Esophagus squamous epithelium (tissue), 4 donors: ENCODE data around the gene FOXRED2.
A peak's percentile ranks its signal among the peaks of the same experiment; 100 is the strongest.

Source experiments
- POLR2A ChIP-seq, 4 donors: fragments of 450-650 bp; IDR thresholded peaks; one replicate each; pipeline ENCODE4 v1.6.1; 2017; ENCODE audit warnings: antibody characterized with exemption in 4 of 4, mild to moderate bottlenecking in 4 of 4, moderate library complexity in 3 of 4
- TF ChIP-seq, protein P1 (sequence below), 6 experiments: fragments of 450-650 bp in 4 of 6; fragments of 200-600 bp in 2 of 6; sonication (generic) in 2 of 6; IDR thresholded peaks; one replicate each; pipeline ENCODE4 v1.5.1; 2016 to 2019; ENCODE audit warnings: antibody characterized with exemption in 6 of 6, mild to moderate bottlenecking in 4 of 6, moderate library complexity in 4 of 6

DNA sequence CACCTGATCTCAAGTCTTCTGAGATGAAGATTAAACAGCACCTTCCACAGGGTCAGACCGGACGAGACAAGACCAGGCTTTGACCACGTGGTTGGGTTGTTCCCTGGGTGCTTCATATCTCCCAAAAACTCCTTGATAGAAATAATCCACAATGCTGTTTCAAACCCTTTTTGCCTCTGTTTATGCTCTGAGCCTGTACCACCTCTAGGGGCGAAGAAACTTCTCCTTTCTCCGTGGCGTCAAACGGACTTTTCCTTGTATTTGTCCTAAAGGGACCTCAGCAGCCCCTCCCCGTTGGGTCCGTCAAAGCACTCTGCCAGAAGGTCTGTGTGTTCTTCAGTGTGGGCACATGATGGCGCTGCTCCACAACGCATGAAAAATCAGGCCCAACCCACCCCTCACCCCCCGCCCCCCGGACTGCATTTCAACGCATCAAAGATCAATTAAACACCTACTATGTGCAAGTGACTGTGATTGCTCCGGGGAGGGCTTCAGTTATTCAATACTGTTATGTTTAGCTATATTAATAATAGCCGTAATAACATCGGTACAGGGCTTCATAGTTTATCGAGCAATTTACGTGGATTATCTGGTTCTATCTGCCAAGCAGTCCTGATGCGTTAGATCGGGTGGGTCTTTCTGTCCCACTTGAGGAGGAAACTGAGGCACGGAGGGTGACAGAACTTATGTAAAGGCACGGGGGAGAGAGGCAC lies 39.4 kb upstream of the FOXRED2 start:
- no peak for TF ChIP-seq POLR2A (IDR thresholded peaks at IDR 0.05)
- TF ChIP-seq, protein P1, sequence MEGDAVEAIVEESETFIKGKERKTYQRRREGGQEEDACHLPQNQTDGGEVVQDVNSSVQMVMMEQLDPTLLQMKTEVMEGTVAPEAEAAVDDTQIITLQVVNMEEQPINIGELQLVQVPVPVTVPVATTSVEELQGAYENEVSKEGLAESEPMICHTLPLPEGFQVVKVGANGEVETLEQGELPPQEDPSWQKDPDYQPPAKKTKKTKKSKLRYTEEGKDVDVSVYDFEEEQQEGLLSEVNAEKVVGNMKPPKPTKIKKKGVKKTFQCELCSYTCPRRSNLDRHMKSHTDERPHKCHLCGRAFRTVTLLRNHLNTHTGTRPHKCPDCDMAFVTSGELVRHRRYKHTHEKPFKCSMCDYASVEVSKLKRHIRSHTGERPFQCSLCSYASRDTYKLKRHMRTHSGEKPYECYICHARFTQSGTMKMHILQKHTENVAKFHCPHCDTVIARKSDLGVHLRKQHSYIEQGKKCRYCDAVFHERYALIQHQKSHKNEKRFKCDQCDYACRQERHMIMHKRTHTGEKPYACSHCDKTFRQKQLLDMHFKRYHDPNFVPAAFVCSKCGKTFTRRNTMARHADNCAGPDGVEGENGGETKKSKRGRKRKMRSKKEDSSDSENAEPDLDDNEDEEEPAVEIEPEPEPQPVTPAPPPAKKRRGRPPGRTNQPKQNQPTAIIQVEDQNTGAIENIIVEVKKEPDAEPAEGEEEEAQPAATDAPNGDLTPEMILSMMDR (IDR thresholded peaks at IDR 0.05) = peak in 4 of 6 experiments; percentile 10 to 47 (median 28)
